HEK293 (cell line): ENCODE data around the gene ALDH3A1.

Experiments used
- CTCF ChIA-PET: fragments of 350-600 bp; formaldehyde crosslinking; extraction: SDS; loops from one replicate; lab custom pipeline; 2021; ENCODE audit warnings: antibody characterized with exemption; lab: Yijun Ruan, JAX
- POLR2A ChIA-PET: fragments of 300-600 bp; formaldehyde crosslinking; extraction: SDS; loops from one replicate; lab custom pipeline; 2020; ENCODE audit warnings: antibody characterized with exemption, inconsistent platforms; lab: Yijun Ruan, JAX
- H3K27ac ChIP-seq: fragments of 200-500 bp; sonication (Bioruptor generic); 2 replicates; pipeline ENCODE4 v1.5.1; 2014; ENCODE audit warnings: low read depth, low read length, control low read depth, inconsistent platforms; ENCODE audit errors: extremely low read depth
- H3K36me3 ChIP-seq, 2 experiments: fragments of 200-500 bp in 1 of 2; sonication (Bioruptor generic) in 1 of 2; 1 replicate in 1 of 2; 2 replicates in 1 of 2; pipeline ENCODE4 v1.5.1; 2014 to 2017; ENCODE audit warnings: inconsistent platforms in 2 of 2, low read length in 2 of 2; ENCODE audit not compliant: control insufficient read depth in 2 of 2, insufficient read depth in 1 of 2
- H3K4me1 ChIP-seq: fragments of 200-500 bp; sonication (Bioruptor generic); 2 replicates; pipeline ENCODE4 v1.5.1; 2014; ENCODE audit warnings: mild to moderate bottlenecking, low read length, inconsistent platforms; ENCODE audit not compliant: control insufficient read depth, insufficient read depth
- H3K4me3 ChIP-seq: 2 replicates; pipeline ENCODE4 v1.5.1; 2011; ENCODE audit warnings: low read depth, mild to moderate bottlenecking, control low read depth, low read length, moderate library complexity
- H3K9me3 ChIP-seq: fragments of 200-500 bp; sonication (Bioruptor generic); 2 replicates; pipeline ENCODE4 v1.5.1; 2014; ENCODE audit warnings: low read depth, low read length, inconsistent platforms; ENCODE audit not compliant: control insufficient read depth, insufficient read depth
- FEZF1 ChIP-seq: fragments of 450-650 bp; formaldehyde crosslinking; IDR thresholded peaks from 2 replicates; pipeline ENCODE4 v1.5.1; 2016; ENCODE audit warnings: missing biosample characterization, missing genetic modification characterization
- KLF16 ChIP-seq: fragments of 450-650 bp; formaldehyde crosslinking; IDR thresholded peaks from 2 replicates; pipeline ENCODE4 v1.5.1; 2017; ENCODE audit warnings: missing biosample characterization, missing genetic modification characterization
- RBAK ChIP-seq: fragments of 450-650 bp; formaldehyde crosslinking; IDR thresholded peaks from 2 replicates; pipeline ENCODE4 v1.5.1; 2016; ENCODE audit warnings: missing biosample characterization, missing genetic modification characterization
- ZNF157 ChIP-seq: fragments of 450-650 bp; formaldehyde crosslinking; IDR thresholded peaks from 2 replicates; pipeline ENCODE4 v1.5.1; 2016; ENCODE audit warnings: missing biosample characterization, missing genetic modification characterization
- ZNF416 ChIP-seq: fragments of 450-650 bp; formaldehyde crosslinking; IDR thresholded peaks from 2 replicates; pipeline ENCODE4 v1.5.1; 2016; ENCODE audit warnings: missing biosample characterization, missing genetic modification characterization
- ZNF426 ChIP-seq: fragments of 450-650 bp; formaldehyde crosslinking; IDR thresholded peaks from 2 replicates; pipeline ENCODE4 v1.5.1; 2017; ENCODE audit warnings: missing biosample characterization, missing genetic modification characterization, mild to moderate bottlenecking, inconsistent platforms, moderate library complexity
- ZNF48 ChIP-seq: fragments of 450-650 bp; formaldehyde crosslinking; IDR thresholded peaks from 2 replicates; pipeline ENCODE4 v1.5.1; 2016; ENCODE audit warnings: missing biosample characterization, missing genetic modification characterization
- ZNF571 ChIP-seq: fragments of 450-650 bp; formaldehyde crosslinking; IDR thresholded peaks from 2 replicates; pipeline ENCODE4 v1.5.0; 2017; ENCODE audit warnings: missing biosample characterization, missing genetic modification characterization
- ZNF776 ChIP-seq: fragments of 450-650 bp; formaldehyde crosslinking; IDR thresholded peaks from 2 replicates; pipeline ENCODE4 v1.5.0; 2017; ENCODE audit warnings: missing biosample characterization, missing genetic modification characterization, borderline replicate concordance
- ZNF843 ChIP-seq: fragments of 450-650 bp; formaldehyde crosslinking; IDR thresholded peaks from 2 replicates; pipeline ENCODE4 v1.5.1; 2016; ENCODE audit warnings: missing biosample characterization, missing genetic modification characterization
- TF ChIP-seq, protein P1 (sequence below): fragments of 450-650 bp; formaldehyde crosslinking; IDR thresholded peaks from 2 replicates; pipeline ENCODE4 v1.5.1; 2017; ENCODE audit warnings: missing biosample characterization, mild to moderate bottlenecking, missing genetic modification characterization, moderate library complexity
- TF ChIP-seq, protein P2 (sequence below): fragments of 450-650 bp; formaldehyde crosslinking; IDR thresholded peaks from 2 replicates; pipeline ENCODE4 v1.5.1; 2016; ENCODE audit warnings: missing biosample characterization, missing genetic modification characterization
- TF ChIP-seq, protein P3 (sequence below): fragments of 450-650 bp; formaldehyde crosslinking; IDR thresholded peaks from 2 replicates; pipeline ENCODE4 v1.5.1; 2016; ENCODE audit warnings: missing biosample characterization, missing genetic modification characterization
- TF ChIP-seq, protein P4 (sequence below): fragments of 450-650 bp; formaldehyde crosslinking; IDR thresholded peaks from 2 replicates; pipeline ENCODE4 v1.5.1; 2016; ENCODE audit warnings: missing biosample characterization, missing genetic modification characterization
- TF ChIP-seq, protein P5 (sequence below): fragments of 450-650 bp; formaldehyde crosslinking; optimal IDR thresholded peaks from 2 replicates; pipeline ENCODE3; 2016; ENCODE audit warnings: missing biosample characterization, mild to moderate bottlenecking, missing genetic modification characterization
- TF ChIP-seq, protein P6 (sequence below): fragments of 450-650 bp; formaldehyde crosslinking; IDR thresholded peaks from 2 replicates; pipeline ENCODE4 v1.5.1; 2017; ENCODE audit warnings: missing biosample characterization, missing genetic modification characterization
- TF ChIP-seq, protein P7 (sequence below): fragments of 450-650 bp; formaldehyde crosslinking; conservative IDR thresholded peaks from 2 replicates; pipeline ENCODE4 v1.5.1; 2016; ENCODE audit warnings: low read depth, missing biosample characterization, missing genetic modification characterization

ALDH3A1 gene

DNA sequence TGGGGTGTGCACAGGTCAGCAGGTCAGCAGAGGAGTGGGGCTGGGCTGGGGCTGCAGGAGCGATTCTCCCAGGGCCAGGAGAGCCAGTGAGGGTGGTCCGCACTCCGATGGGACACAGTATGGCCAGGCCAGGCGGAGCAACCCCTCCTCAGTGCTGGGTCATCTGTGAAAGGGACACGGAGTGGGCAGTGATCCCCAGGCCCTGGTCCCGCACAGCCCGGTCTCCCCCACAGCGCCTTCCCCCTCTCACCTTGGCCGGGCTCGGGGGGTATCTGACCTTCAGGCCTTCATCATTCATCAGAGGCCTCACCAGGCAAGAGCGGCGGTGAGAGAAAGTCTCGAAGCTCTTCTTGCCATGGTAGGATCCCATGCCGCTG lies 10.0 kb downstream of the ALDH3A1 start:
- no peak overlapping the region for H3K4me3 ChIP-seq
- CTCF ChIA-PET = interaction anchor here (0.9 kb wide), 1 partner anchor 25 kb away, joined by 3 read pairs; no protein-coding TSS in a partner anchor
- no peaks in the 10 kb centered on the region for H3K4me1 ChIP-seq
- no peak overlapping the region for H3K27ac ChIP-seq
- H3K36me3 ChIP-seq = no peaks in the 10 kb centered on the region
- H3K9me3 ChIP-seq = no peaks in the 10 kb centered on the region
- POLR2A ChIA-PET = no interaction called here
- TF ChIP-seq, protein P1, sequence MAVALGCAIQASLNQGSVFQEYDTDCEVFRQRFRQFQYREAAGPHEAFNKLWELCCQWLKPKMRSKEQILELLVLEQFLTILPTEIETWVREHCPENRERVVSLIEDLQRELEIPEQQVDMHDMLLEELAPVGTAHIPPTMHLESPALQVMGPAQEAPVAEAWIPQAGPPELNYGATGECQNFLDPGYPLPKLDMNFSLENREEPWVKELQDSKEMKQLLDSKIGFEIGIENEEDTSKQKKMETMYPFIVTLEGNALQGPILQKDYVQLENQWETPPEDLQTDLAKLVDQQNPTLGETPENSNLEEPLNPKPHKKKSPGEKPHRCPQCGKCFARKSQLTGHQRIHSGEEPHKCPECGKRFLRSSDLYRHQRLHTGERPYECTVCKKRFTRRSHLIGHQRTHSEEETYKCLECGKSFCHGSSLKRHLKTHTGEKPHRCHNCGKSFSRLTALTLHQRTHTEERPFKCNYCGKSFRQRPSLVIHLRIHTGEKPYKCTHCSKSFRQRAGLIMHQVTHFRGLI = no peak
- TF ChIP-seq, protein P2, sequence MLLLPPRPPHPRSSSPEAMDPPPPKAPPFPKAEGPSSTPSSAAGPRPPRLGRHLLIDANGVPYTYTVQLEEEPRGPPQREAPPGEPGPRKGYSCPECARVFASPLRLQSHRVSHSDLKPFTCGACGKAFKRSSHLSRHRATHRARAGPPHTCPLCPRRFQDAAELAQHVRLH (tag by site-specific recombination) = no peak
- TF ChIP-seq FEZF1 (tag by site-specific recombination) = no peak
- no peak for TF ChIP-seq ZNF571 (tag by site-specific recombination)
- no peak for TF ChIP-seq KLF16
- TF ChIP-seq ZNF776 (tag by site-specific recombination) = no peak
- TF ChIP-seq, protein P3, sequence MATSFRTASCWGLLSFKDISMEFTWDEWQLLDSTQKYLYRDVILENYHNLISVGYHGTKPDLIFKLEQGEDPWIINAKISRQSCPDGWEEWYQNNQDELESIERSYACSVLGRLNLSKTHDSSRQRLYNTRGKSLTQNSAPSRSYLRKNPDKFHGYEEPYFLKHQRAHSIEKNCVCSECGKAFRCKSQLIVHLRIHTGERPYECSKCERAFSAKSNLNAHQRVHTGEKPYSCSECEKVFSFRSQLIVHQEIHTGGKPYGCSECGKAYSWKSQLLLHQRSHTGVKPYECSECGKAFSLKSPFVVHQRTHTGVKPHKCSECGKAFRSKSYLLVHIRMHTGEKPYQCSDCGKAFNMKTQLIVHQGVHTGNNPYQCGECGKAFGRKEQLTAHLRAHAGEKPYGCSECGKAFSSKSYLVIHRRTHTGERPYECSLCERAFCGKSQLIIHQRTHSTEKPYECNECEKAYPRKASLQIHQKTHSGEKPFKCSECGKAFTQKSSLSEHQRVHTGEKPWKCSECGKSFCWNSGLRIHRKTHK = no peak
- no peak for TF ChIP-seq ZNF416
- no peak for TF ChIP-seq ZNF843 (tag by site-specific recombination)
- no peak for TF ChIP-seq ZNF426 (tag by site-specific recombination)
- no peak for TF ChIP-seq ZNF157 (tag by site-specific recombination)
- no peak for TF ChIP-seq RBAK (tag by site-specific recombination)
- TF ChIP-seq, protein P4, sequence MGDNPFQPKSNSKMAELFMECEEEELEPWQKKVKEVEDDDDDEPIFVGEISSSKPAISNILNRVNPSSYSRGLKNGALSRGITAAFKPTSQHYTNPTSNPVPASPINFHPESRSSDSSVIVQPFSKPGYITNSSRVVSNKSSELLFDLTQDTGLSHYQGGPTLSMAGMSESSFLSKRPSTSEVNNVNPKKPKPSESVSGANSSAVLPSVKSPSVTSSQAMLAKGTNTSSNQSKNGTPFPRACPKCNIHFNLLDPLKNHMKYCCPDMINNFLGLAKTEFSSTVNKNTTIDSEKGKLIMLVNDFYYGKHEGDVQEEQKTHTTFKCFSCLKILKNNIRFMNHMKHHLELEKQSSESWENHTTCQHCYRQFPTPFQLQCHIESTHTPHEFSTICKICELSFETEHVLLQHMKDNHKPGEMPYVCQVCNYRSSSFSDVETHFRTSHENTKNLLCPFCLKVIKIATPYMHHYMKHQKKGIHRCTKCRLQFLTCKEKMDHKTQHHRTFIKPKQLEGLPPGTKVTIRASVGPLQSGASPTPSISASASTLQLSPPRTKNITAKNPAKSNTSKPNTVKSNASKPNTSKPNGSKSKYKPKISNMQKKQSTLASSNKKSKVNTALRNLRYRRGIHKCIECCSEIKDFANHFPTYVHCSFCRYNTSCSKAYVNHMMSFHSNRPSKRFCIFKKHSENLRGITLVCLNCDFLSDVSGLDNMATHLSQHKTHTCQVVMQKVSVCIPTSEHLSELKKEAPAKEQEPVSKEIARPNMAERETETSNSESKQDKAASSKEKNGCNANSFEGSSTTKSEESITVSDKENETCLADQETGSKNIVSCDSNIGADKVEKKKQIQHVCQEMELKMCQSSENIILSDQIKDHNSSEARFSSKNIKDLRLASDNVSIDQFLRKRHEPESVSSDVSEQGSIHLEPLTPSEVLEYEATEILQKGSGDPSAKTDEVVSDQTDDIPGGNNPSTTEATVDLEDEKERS (tag by site-specific recombination) = no peak
- no peak for TF ChIP-seq ZNF48 (tag by site-specific recombination)
- TF ChIP-seq, protein P5, sequence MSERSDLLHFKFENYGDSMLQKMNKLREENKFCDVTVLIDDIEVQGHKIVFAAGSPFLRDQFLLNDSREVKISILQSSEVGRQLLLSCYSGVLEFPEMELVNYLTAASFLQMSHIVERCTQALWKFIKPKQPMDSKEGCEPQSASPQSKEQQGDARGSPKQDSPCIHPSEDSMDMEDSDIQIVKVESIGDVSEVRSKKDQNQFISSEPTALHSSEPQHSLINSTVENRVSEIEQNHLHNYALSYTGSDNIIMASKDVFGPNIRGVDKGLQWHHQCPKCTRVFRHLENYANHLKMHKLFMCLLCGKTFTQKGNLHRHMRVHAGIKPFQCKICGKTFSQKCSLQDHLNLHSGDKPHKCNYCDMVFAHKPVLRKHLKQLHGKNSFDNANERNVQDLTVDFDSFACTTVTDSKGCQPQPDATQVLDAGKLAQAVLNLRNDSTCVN (tag by site-specific recombination) = no peak
- TF ChIP-seq, protein P6, sequence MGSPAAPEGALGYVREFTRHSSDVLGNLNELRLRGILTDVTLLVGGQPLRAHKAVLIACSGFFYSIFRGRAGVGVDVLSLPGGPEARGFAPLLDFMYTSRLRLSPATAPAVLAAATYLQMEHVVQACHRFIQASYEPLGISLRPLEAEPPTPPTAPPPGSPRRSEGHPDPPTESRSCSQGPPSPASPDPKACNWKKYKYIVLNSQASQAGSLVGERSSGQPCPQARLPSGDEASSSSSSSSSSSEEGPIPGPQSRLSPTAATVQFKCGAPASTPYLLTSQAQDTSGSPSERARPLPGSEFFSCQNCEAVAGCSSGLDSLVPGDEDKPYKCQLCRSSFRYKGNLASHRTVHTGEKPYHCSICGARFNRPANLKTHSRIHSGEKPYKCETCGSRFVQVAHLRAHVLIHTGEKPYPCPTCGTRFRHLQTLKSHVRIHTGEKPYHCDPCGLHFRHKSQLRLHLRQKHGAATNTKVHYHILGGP (tag by site-specific recombination) = no peak
- TF ChIP-seq, protein P7, sequence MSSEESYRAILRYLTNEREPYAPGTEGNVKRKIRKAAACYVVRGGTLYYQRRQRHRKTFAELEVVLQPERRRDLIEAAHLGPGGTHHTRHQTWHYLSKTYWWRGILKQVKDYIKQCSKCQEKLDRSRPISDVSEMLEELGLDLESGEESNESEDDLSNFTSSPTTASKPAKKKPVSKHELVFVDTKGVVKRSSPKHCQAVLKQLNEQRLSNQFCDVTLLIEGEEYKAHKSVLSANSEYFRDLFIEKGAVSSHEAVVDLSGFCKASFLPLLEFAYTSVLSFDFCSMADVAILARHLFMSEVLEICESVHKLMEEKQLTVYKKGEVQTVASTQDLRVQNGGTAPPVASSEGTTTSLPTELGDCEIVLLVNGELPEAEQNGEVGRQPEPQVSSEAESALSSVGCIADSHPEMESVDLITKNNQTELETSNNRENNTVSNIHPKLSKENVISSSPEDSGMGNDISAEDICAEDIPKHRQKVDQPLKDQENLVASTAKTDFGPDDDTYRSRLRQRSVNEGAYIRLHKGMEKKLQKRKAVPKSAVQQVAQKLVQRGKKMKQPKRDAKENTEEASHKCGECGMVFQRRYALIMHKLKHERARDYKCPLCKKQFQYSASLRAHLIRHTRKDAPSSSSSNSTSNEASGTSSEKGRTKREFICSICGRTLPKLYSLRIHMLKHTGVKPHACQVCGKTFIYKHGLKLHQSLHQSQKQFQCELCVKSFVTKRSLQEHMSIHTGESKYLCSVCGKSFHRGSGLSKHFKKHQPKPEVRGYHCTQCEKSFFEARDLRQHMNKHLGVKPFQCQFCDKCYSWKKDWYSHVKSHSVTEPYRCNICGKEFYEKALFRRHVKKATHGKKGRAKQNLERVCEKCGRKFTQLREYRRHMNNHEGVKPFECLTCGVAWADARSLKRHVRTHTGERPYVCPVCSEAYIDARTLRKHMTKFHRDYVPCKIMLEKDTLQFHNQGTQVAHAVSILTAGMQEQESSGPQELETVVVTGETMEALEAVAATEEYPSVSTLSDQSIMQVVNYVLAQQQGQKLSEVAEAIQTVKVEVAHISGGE (tag by site-specific recombination) = no peak
